Measurements from ENCODE around the gene ZNF594. TPM values are rescaled to one million over a fixed set of nuclear protein-coding genes. Genes with fewer than 3 reads are reported as not detected.
"Not testable (repeated sequence)": the region's sequence is repeated elsewhere in the genome, so short reads cannot be mapped to it uniquely, and the experiment has no call there.

Gene ZNF594
- total RNA-seq, 2 experiments from 2014 or later, result 7.7 to 8.7 TPM

DNA sequence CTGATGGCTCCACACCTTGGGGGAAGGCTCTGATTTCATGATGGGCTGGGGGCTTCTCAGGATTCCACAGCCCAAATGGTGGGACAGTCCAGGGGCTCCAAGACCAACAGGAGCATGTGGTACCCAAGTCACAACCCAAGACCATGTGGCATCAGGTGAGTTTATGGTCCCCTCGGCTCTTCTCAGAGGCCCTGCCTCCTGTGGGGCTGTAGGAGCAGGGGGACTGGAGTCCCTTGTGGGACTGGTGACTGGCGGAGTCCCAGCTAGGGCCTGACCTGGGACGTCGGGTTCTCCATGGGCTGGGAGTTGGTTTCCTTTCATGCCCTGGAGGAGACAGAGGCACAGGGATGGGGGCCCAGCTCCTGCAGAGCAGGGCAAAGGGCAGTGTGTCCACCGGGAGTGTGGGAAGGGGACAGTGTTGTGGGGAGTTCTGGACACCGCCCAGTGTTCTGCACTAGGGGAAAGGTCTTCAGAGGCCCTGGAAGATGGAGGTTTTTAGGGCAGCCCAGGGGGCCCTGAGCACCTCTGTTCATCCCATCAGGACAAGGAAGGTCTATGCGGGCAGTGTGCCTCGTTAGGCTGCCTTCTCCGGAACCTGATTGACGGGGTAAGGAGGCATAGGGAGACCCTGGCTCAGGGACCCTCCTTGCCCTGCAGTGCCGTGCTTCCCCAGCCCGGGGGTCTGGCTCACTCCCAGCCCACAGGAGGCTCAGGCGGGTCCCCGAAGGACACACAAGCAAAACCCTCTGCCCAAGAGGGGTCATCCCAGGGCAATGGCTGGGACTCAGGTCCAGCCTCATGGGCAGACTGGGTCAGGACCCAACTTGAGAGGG lies 54.9 kb downstream of the ZNF594 start:
- intact Hi-C loops (cut with micrococcal nuclease); POLR2A ChIA-PET; H3K4me3 Mint-ChIP-seq; H3K36me3 Mint-ChIP-seq (ENCODE audit: low read depth); ATAC-seq; CTCF ChIA-PET; H3K9me3 Mint-ChIP-seq; DNase-seq; H3K4me1 Mint-ChIP-seq (ENCODE audit: low read depth); H3K27me3 Mint-ChIP-seq; H3K27ac Mint-ChIP-seq: not testable (repeated sequence)

DNA sequence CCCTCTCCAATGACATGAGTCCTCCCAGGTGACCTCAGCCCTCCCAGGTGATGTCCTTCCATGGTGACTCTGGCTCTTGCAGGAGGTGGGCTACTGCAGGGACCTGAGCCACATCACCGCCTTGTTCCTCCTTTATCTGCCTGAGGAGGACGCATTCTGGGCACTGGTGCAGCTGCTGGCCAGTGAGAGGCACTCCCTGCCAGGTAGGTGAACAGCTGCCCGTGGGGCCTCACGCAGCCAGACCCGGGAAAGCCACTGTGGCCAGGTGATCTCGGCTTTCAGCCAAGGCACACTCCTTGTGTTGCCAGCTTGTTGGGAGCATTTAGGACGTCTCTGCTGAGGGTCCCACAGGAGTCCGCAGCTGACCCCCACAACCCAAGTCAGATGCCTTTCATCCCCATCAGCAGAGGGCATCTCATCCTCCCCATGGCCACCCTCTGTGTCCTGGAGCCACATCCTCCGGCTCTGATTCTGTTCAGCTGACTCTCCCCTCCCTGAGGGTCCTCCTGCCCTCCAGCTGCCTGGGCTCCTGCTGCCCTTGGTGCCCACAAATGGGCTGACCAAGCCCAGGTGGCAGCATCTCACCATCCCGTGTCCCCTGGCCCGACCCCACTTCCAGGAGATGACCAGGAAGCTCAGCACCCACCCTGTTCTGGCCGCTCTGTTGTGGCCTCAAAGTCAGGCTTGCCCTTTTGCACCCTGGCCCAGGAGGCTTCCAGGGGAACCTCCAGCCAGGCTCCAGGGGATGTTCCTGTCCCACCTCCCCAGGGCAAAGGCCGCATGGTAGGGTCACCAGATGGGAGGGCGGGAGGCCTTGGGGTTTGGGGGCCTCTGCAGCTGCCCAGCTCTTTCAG lies 55.7 kb downstream of the ZNF594 start:
- Mint-ChIP-seq H3K9me3 (no peaks in the 10 kb centered on the region), H3K4me1 (ENCODE audit: low read depth) (no peaks in the 10 kb centered on the region), H3K4me3 (no peak overlapping the region), H3K36me3 (ENCODE audit: low read depth) (no peaks in the 10 kb centered on the region), H3K27me3 (no peaks in the 10 kb centered on the region), H3K27ac (no peak overlapping the region)
- CTCF ChIA-PET, result no interaction called here
- intact Hi-C loops (cut with micrococcal nuclease), result no loop called here
- ATAC-seq (no peak), DNase-seq (no peak)
- POLR2A ChIA-PET, result no interaction called here
- no peak for TF ChIP-seq CTCF (IDR thresholded peaks at IDR 0.05)

DNA sequence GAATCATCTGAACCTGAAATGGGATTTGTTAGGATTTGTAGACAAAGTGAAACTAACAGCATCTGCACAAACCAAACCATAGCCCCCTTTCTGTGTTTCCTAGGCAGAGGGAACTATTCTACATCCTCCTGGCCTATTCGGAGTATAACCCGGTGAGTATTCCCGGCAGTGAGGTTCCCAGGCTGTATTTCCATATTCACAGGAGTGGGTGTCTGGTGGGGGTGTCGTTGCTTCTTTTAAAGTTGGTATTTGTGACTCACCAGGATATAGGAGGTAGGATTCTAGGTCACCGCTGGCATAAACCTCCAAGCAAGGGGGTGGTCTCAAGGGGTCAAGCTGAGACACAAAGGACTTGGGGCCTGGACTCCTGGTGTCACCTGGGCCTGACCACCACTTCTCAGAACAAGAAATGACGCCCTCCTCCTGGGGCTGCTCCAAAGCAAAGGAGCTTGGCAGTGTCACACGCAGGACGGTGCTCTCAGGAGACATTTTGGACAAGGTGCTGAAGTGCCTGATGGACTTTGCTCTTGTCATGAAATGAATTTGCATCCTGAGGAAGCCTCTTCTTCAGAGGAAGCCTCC lies 56.4 kb downstream of the ZNF594 start:
- H3K27me3 Mint-ChIP-seq; H3K36me3 Mint-ChIP-seq (ENCODE audit: low read depth); H3K4me1 Mint-ChIP-seq (ENCODE audit: low read depth); ATAC-seq; DNase-seq; H3K9me3 Mint-ChIP-seq; intact Hi-C loops (cut with micrococcal nuclease); CTCF ChIA-PET; POLR2A ChIA-PET; H3K27ac Mint-ChIP-seq; H3K4me3 Mint-ChIP-seq: not testable (repeated sequence)

DNA sequence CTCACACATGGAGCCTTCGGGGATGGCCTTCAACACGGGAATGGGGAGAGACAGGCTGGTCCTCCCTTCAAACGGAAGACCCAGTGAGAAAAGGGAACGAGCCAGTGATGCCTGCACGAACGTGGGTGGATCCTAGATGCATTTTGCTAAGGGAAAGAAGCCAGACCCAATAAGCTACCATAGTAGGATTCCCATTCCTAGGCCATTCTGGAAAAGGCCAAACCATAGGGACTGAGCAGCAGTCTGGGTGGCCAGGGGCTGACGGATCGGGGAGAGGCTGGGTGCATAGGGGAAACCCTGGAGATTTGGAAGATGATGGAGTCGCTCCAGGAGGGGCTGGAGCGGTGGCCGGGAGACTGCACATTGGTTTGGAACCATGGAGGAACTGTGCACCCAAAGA lies 57.1 kb downstream of the ZNF594 start:
- H3K9me3 Mint-ChIP-seq; intact Hi-C loops (cut with micrococcal nuclease); H3K27me3 Mint-ChIP-seq; H3K4me1 Mint-ChIP-seq (ENCODE audit: low read depth); H3K36me3 Mint-ChIP-seq (ENCODE audit: low read depth); H3K4me3 Mint-ChIP-seq; CTCF ChIA-PET; H3K27ac Mint-ChIP-seq; ATAC-seq; POLR2A ChIA-PET; DNase-seq: not testable (repeated sequence)

GRCh38 chr17:5133961-5134360 lies 57.7 kb downstream of the ZNF594 start:
- H3K27ac Mint-ChIP-seq; POLR2A ChIA-PET; ATAC-seq; H3K36me3 Mint-ChIP-seq (ENCODE audit: low read depth); H3K4me3 Mint-ChIP-seq; H3K27me3 Mint-ChIP-seq; intact Hi-C loops (cut with micrococcal nuclease); DNase-seq; H3K4me1 Mint-ChIP-seq (ENCODE audit: low read depth); CTCF ChIA-PET; H3K9me3 Mint-ChIP-seq: not testable (repeated sequence)

- Mint-ChIP-seq H3K27me3 (no peaks in the 10 kb centered on the region), H3K4me1 (ENCODE audit: low read depth) (no peaks in the 10 kb centered on the region), H3K9me3 (no peaks in the 10 kb centered on the region), H3K4me3 (no peak overlapping the region), H3K36me3 (ENCODE audit: low read depth) (no peaks in the 10 kb centered on the region), H3K27ac (no peak overlapping the region)
- no peak for TF ChIP-seq CTCF (IDR thresholded peaks at IDR 0.05)
- DNase-seq (no peak), ATAC-seq (no peak)
- CTCF ChIA-PET, result no interaction called here
- intact Hi-C loops (cut with micrococcal nuclease), result no loop called here
- POLR2A ChIA-PET, result no interaction called here
Observed at GRCh38 chr17:5133311-5133710, 58.4 kb downstream of the ZNF594 start.

- H3K4me3 Mint-ChIP-seq; H3K36me3 Mint-ChIP-seq (ENCODE audit: low read depth); CTCF ChIA-PET; H3K4me1 Mint-ChIP-seq (ENCODE audit: low read depth); H3K9me3 Mint-ChIP-seq; intact Hi-C loops (cut with micrococcal nuclease); H3K27ac Mint-ChIP-seq; DNase-seq; H3K27me3 Mint-ChIP-seq; ATAC-seq: not testable (repeated sequence)
- POLR2A ChIA-PET, result interaction anchor here (0.6 kb wide), 1 partner anchor 55 kb away, joined by 3 read pairs; no protein-coding TSS in a partner anchor
Observed at GRCh38 chr17:5132503-5133225, 59.0 kb downstream of the ZNF594 start.

DNA sequence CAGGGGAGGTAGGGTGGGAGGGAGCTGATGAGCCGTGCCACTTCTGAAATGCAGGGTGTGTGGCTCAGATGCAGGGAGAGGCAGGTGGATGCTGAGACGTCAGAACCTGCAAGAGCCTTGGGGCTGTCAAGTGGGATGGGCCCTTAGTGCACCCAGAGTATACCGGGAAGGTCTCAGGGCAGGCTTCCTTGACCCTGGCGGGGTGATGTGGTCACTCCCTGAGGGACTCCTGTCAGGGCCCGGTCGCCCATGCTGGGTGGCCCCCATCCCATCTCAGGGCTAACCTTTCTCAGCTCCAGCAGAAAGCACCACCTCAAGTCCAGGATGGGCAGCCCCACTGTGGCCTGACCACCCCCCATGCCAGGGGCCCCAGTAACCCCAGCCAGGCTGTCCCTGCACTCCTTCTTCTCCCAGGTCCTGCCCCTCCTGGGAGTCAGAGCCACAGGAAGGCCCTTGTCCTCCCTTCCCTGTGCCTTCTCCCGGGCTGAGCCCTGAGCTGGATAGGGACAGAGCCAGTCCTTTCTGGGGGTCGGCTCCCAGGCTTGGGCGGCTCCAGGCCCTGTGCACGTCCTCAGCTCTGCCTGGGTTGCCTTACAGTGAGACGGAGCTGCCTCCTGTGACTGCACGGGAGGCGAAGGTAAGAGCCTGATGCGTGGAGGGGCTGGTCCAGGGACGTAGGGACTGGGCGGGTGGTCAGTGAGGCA lies 59.7 kb downstream of the ZNF594 start:
- DNase-seq; H3K4me1 Mint-ChIP-seq (ENCODE audit: low read depth); H3K4me3 Mint-ChIP-seq; H3K27ac Mint-ChIP-seq; CTCF ChIA-PET; intact Hi-C loops (cut with micrococcal nuclease); H3K27me3 Mint-ChIP-seq; POLR2A ChIA-PET; H3K36me3 Mint-ChIP-seq (ENCODE audit: low read depth); ATAC-seq; H3K9me3 Mint-ChIP-seq: not testable (repeated sequence)
